Brain microvascular endothelial cell (primary cell): Measurements from ENCODE around the gene ASGR1.

ENCODE experiments used
- DNase-seq: peaks from one replicate; pipeline ENCODE4 v3.0.0-alpha.2; 2020
- H3K27ac ChIP-seq: fragments of 250-450 bp; sonication (Bioruptor Pico); 2 replicates; pipeline ENCODE4 v1.5.1; 2020; ENCODE audit warnings: mild to moderate bottlenecking, moderate library complexity
- H3K27me3 ChIP-seq: fragments of 250-450 bp; sonication (Bioruptor Pico); replicated peaks from 2 replicates; pipeline ENCODE4 v1.5.1; 2020; ENCODE audit warnings: mild to moderate bottlenecking
- H3K36me3 ChIP-seq: fragments of 250-450 bp; sonication (Bioruptor Pico); replicated peaks from 2 replicates; pipeline ENCODE4 v1.5.1; 2020; ENCODE audit warnings: mild to moderate bottlenecking
- H3K4me3 ChIP-seq: 2 replicates; pipeline ENCODE4 v1.5.1; 2011; ENCODE audit warnings: low read depth, mild to moderate bottlenecking, control low read depth, low read length, moderate library complexity
- in situ Hi-C: cut with HindIII; loops from 2 replicates; pipeline ENCODE4 v1.10.0; 2017; ENCODE audit warnings: low sequenced_read_pairs, low pct_ligation_motif_present
- TF ChIP-seq, protein P1 (sequence below): IDR thresholded peaks from 2 replicates; pipeline ENCODE4 v1.5.1; 2011; ENCODE audit warnings: low read depth, mild to moderate bottlenecking, moderate library complexity, low read length, control low read depth, inconsistent platforms; ENCODE audit errors: missing control alignments

ASGR1 gene

GRCh38 chr17:7220593-7221277 is 41.6 kb upstream of the ASGR1 start:
- DNase-seq, result peak; percentile 49
- in situ Hi-C loops, result no loop called here

GRCh38 chr17:7219812-7220592 is 40.8 kb upstream of the ASGR1 start, which contains the start of the genes ACADVL and DLG4:
Gene ACADVL (plus strand): TSS chr17:7219938. CDS start chr17:7219985, 47 bp downstream.
Gene DLG4 (minus strand): TSS chr17:7219836.
- H3K27me3 ChIP-seq, result no peaks in the 10 kb centered on the region
- peaks cover 33% of the 10 kb centered on the region for H3K36me3 ChIP-seq
- TF ChIP-seq, protein P1, sequence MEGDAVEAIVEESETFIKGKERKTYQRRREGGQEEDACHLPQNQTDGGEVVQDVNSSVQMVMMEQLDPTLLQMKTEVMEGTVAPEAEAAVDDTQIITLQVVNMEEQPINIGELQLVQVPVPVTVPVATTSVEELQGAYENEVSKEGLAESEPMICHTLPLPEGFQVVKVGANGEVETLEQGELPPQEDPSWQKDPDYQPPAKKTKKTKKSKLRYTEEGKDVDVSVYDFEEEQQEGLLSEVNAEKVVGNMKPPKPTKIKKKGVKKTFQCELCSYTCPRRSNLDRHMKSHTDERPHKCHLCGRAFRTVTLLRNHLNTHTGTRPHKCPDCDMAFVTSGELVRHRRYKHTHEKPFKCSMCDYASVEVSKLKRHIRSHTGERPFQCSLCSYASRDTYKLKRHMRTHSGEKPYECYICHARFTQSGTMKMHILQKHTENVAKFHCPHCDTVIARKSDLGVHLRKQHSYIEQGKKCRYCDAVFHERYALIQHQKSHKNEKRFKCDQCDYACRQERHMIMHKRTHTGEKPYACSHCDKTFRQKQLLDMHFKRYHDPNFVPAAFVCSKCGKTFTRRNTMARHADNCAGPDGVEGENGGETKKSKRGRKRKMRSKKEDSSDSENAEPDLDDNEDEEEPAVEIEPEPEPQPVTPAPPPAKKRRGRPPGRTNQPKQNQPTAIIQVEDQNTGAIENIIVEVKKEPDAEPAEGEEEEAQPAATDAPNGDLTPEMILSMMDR, result no peak
- peak within 1 kb of the TSS; percentile 78 for H3K4me3 ChIP-seq
- peak within 1 kb of the TSS; percentile 89 for H3K27ac ChIP-seq
- in situ Hi-C loops, result no loop called here
- peak; percentile 80 for DNase-seq

More at GRCh38 chr17:7220593-7221277, 41.6 kb upstream of the ASGR1 start:
- peak overlapping the region; percentile 89 for H3K27ac ChIP-seq
- peak overlapping the region; percentile 78 for H3K4me3 ChIP-seq
- TF ChIP-seq, protein P1, result peak; percentile 74
- peaks cover 37% of the 10 kb centered on the region for H3K36me3 ChIP-seq
- H3K27me3 ChIP-seq, result no peaks in the 10 kb centered on the region

GRCh38 chr17:7219229-7219811 is 40.1 kb upstream of the ASGR1 start:
- H3K4me3 ChIP-seq, result peak overlapping the region; percentile 78
- TF ChIP-seq, protein P1, result no peak
- no peak for DNase-seq
- in situ Hi-C loops, result no loop called here
- no peaks in the 10 kb centered on the region for H3K27me3 ChIP-seq
- H3K27ac ChIP-seq, result no peak overlapping the region
- H3K36me3 ChIP-seq, result peaks cover 30% of the 10 kb centered on the region

DNA sequence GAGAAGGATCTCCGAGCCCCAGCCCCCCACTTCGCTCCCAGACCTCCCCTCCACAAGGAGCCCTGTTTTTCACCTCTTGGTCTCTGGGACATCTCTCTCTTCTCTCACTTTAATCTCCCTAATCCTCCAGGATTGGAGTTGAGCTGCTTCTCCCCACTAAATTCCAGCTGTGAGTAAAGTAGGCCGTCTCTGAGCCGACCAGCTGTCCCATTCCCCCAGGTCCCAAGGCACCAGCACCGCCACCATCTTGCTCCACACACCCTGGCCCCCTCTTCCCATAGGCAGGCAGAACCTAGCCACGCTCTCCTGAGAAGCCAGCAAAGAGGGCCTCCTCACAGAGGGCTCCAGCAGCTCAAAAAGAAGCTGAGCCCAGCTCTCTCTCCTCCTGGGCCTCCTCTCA is 39.6 kb upstream of the ASGR1 start:
- no peak for DNase-seq
- Histone ChIP-seq H3K4me3 (no peak overlapping the region), H3K27ac (no peak overlapping the region), H3K27me3 (no peaks in the 10 kb centered on the region), H3K36me3 (peaks cover 24% of the 10 kb centered on the region)
- in situ Hi-C loops, result no loop called here
- TF ChIP-seq, protein P1, result no peak

GRCh38 chr17:7218166-7218565 is 39.0 kb upstream of the ASGR1 start:
- no peak overlapping the region for H3K27ac ChIP-seq
- in situ Hi-C loops, result no loop called here
- TF ChIP-seq, protein P1, result no peak
- peak overlapping the region; percentile 69 for H3K4me3 ChIP-seq
- no peaks in the 10 kb centered on the region for H3K27me3 ChIP-seq
- peaks cover 18% of the 10 kb centered on the region for H3K36me3 ChIP-seq
- DNase-seq, result no peak
